ENCODE results near the gene FGD3.

- TF ChIP-seq CTCF (IDR thresholded peaks at IDR 0.05; ENCODE audit: insufficient read depth, low read length, poor library complexity, severe bottlenecking), result peak; percentile 71
- TF ChIP-seq EZH2phosphoT487 (conservative IDR thresholded peaks at IDR 0.05; ENCODE audit: low read length), result no peak
Measured at GRCh38 chr9:92986176-92987119, 39.1 kb downstream of the FGD3 start.

Data from SU-DHL-6 (cell line).